NT2/D1 (cell line): ENCODE data around the gene GALNT16.

Experiments
- SUZ12 ChIP-seq: IDR thresholded peaks from 2 replicates; pipeline ENCODE4 v1.6.1; 2011; ENCODE audit not compliant: insufficient read length, insufficient read depth; ENCODE audit errors: extremely low read depth
- YY1 ChIP-seq: IDR thresholded peaks from 2 replicates; pipeline ENCODE4 v1.6.1; 2011; ENCODE audit not compliant: insufficient read length, insufficient read depth
- ZNF274 ChIP-seq: IDR thresholded peaks from 2 replicates; pipeline ENCODE4 v1.6.1; 2011; ENCODE audit warnings: mild to moderate bottlenecking, low read depth, low read length

GRCh38 chr14:69313176-69313575 is 53.2 kb downstream of the GALNT16 start:
- TF ChIP-seq ZNF274, result no peak
- TF ChIP-seq YY1, result no peak
- TF ChIP-seq SUZ12, result no peak
